ENCODE measurements around the gene ADAMTS19. TPM values are rescaled to one million over a fixed set of nuclear protein-coding genes. Genes with fewer than 3 reads are reported as not detected.
A peak's percentile ranks its signal among the peaks of the same experiment; 100 is the strongest.
"Not testable (repeated sequence)": the region's sequence is repeated elsewhere in the genome, so short reads cannot be mapped to it uniquely, and the experiment has no call there.

Gene ADAMTS19
- total RNA-seq, 1 experiment from 2014 or later = not detected

DNA sequence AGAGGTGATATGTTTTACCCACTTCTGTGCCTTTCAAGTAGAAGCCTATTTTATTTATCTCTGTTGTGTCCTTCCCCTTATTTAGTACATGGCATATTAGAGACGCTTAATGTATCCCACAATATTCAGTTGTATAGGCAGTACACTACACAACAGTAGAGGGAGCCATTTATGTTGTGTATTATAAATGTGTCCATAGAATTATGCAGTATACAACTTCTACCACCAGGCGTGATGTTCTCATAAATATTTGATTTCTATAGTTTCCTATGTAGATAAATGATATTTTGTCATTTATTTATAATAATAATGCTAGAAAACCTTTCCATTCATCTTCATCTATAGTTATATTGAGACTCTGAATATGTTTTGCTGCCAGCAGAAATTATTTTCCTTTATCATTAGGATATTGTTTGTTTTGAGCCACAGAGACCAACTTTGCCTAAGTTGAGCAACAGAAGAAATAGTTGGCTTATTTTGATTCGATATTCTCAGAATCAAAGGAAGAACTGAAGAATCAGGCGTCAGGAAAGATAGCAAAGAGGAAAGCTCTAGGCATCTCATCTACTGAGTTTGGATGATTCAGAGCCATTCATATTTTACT lies 81.7 kb downstream of the ADAMTS19 start:
- in situ Hi-C loops (cut with HindIII; ENCODE audit: low pct_unique_long_range_greater_than_20kb, low sequenced_read_pairs) = no loop called here
- peak; percentile 0 for DNase-seq (ENCODE audit: low read depth)

GRCh38 chr5:129547137-129547536 lies 87.0 kb downstream of the ADAMTS19 start:
- in situ Hi-C loops (cut with HindIII; ENCODE audit: low pct_unique_long_range_greater_than_20kb, low sequenced_read_pairs) = no loop called here
- no peak for DNase-seq (ENCODE audit: low read depth)

DNA sequence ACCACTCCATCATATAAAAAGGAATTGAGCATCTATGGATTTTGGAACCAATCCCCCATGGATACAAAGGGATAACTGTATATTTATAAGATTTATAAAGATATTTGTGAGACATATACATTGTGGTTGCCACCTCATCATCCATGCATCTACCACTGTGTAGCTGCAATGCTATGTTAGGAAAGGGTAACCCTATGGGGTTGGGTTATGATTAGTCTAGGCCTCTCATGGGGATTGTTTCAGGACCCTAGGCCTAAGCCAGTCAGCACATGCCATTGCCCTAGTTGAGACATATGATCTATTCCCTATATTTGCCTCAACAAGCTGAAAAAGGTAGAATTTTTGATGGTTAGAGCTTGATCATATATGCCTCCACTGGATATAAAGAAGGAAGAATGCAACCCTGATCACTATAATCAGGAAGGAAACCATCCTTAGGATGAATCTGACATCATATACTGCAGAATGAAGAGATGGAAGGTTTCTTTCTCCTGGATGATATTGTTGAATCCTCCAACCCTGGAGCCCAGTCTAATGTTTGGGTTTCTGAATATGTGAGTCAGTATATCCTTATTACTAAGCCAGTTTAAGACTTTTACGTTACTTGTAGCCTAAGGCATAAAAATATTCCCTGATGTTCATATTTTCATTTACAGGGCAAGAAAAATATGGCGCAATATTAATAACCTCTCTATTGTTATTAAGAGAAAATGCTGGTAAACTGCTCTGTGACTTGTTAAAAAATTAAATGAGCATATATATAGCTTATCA lies 94.2 kb downstream of the ADAMTS19 start:
- in situ Hi-C loops (cut with HindIII; ENCODE audit: low pct_unique_long_range_greater_than_20kb, low sequenced_read_pairs) = no loop called here
- DNase-seq (ENCODE audit: low read depth) = no peak

GRCh38 chr5:129563585-129563984 lies 103.5 kb downstream of the ADAMTS19 start:
- in situ Hi-C loops (cut with HindIII; ENCODE audit: low pct_unique_long_range_greater_than_20kb, low sequenced_read_pairs) = no loop called here
- no peak for DNase-seq (ENCODE audit: low read depth)

- no peak for DNase-seq (ENCODE audit: low read depth)
- in situ Hi-C loops (cut with HindIII; ENCODE audit: low pct_unique_long_range_greater_than_20kb, low sequenced_read_pairs) = no loop called here
These were observed 109.2 kb downstream of the ADAMTS19 start for GRCh38 chr5:129569295-129569694.

DNA sequence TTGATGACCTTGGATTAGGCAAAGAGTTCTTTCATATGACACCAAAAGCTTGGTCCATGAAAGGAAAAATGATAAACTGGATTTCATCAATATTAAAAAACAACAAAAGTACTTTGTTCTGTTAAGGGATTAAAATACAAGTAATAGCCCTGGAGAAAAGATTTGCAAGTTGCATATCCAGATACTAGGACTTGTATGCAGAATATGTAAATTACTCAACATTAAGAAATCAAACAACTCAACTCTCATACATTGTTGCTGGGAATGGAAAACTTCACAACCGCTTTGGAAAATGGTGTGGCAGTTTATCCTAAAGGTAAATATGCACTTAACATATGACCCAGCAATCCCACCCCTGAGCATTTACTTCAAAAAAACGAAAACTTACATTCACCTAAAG lies 112.0 kb downstream of the ADAMTS19 start:
- DNase-seq (ENCODE audit: low read depth) = no peak
- in situ Hi-C loops (cut with HindIII; ENCODE audit: low pct_unique_long_range_greater_than_20kb, low sequenced_read_pairs) = no loop called here

DNA sequence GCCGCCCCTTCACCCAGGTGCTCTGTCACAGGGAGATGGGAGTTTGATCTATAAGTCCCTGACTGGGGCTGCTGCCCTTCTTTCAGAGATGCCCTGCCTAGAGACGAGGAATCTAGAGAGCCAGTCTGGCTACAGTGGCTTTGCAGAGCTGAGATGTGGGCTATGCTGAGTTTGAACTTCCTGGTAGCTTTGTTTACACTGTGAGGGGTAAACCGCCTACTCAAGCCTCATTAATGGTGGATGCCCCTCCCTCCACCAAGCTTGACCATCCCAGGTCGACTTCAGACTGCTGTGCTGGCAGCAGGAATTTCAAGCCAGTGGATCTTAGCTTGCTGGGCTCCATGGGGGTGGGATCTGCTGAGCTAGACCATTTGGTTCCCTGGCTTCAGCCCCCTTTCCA lies 124.4 kb downstream of the ADAMTS19 start:
- DNase-seq (ENCODE audit: low read depth); in situ Hi-C loops (cut with HindIII; ENCODE audit: low pct_unique_long_range_greater_than_20kb, low sequenced_read_pairs): not testable (repeated sequence)

GRCh38 chr5:129591508-129592160 lies 131.5 kb downstream of the ADAMTS19 start:
- in situ Hi-C loops (cut with HindIII; ENCODE audit: low pct_unique_long_range_greater_than_20kb, low sequenced_read_pairs) = no loop called here
- DNase-seq (ENCODE audit: low read depth) = no peak

DNA sequence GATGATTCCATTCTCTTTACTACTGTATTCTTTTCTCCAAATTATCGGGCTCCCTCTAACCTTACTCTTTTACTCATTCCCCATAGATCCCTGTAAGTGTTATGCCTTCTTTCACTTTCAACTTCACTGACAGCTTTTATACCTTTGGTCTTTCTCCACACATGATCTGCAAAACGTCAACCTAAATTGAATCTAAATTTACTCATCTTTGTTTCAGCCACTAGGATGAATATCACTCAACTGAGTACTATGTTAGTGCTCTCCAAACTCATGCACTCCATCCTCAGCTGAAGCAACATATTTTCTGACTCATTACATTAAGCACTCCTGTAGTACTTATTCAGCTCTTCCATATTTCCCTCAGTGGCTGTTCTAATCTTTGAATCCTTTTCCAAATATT lies 133.4 kb downstream of the ADAMTS19 start:
- in situ Hi-C loops (cut with HindIII; ENCODE audit: low pct_unique_long_range_greater_than_20kb, low sequenced_read_pairs) = no loop called here

DNA sequence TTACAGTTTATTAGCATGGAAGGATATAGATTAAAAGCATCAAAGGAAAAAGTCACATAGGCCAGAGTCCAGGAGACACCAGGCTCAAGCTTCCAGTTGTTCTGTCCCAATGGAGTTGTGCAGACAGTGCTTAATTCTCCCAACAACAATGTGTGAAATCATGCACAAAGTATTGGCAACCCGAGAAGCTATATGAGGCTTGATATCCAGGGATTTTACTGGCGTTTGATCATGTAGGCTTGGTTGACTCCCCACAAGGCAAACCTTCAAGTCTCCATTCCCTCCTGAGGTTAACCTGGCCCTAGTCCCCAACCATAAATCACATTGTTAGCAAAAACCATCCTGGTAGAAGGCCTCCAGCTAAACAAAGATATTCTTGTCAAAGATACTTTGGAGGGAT lies 141.5 kb downstream of the ADAMTS19 start:
- DNase-seq (ENCODE audit: low read depth) = no peak
- in situ Hi-C loops (cut with HindIII; ENCODE audit: low pct_unique_long_range_greater_than_20kb, low sequenced_read_pairs) = no loop called here

More for the DNA sequence above, 133.4 kb downstream of the ADAMTS19 start:
- DNase-seq (ENCODE audit: low read depth) = no peak

GRCh38 chr5:129608350-129608749 lies 148.3 kb downstream of the ADAMTS19 start:
- in situ Hi-C loops (cut with HindIII; ENCODE audit: low pct_unique_long_range_greater_than_20kb, low sequenced_read_pairs) = no loop called here
- DNase-seq (ENCODE audit: low read depth) = no peak

- DNase-seq (ENCODE audit: low read depth) = no peak
- in situ Hi-C loops (cut with HindIII; ENCODE audit: low pct_unique_long_range_greater_than_20kb, low sequenced_read_pairs) = no loop called here
These were observed 149.6 kb downstream of the ADAMTS19 start for GRCh38 chr5:129609710-129610109.

DNA sequence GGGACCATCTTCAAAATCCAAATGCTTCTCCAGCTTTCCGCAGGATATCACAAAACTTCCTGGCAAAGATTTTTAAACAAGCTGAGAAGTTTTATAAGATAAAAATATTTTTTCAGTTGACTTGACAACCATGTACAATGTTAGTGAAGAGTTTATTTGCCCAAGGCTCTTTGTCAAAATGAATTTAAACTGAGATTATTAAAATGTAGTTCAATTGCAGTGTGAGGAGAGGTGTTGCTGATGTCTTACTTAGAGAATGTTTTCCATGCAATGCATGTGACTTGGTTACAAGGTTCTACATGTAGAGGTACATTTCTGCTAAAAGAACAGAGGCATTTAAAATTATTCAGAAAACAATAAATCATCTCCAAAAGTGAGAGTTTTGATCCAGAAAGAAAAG lies 156.4 kb downstream of the ADAMTS19 start:
- DNase-seq (ENCODE audit: low read depth) = no peak
- in situ Hi-C loops (cut with HindIII; ENCODE audit: low pct_unique_long_range_greater_than_20kb, low sequenced_read_pairs) = no loop called here

- DNase-seq (ENCODE audit: low read depth) = no peak
- in situ Hi-C loops (cut with HindIII; ENCODE audit: low pct_unique_long_range_greater_than_20kb, low sequenced_read_pairs) = no loop called here
These were observed 157.1 kb downstream of the ADAMTS19 start for GRCh38 chr5:129617206-129617605.

GRCh38 chr5:129619782-129620181 lies 159.7 kb downstream of the ADAMTS19 start:
- in situ Hi-C loops (cut with HindIII; ENCODE audit: low pct_unique_long_range_greater_than_20kb, low sequenced_read_pairs) = no loop called here
- DNase-seq (ENCODE audit: low read depth) = no peak

DNA sequence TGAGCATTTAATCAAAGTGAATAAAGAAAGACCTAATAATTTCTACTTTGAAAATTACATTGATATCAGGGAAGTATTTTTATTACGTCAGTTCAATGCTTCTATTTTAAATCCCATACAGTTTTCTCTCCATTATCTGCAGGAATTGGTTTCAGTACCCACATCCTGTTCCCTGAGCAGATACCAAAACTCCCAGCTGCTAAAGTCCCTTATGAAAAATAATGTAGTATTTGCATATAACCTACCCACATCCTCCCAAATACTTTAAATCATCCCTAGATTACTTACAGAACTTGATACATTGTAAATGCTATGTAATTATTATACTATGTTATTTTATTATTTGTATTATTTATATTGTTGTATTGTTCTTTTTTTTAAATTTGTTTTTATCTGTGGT lies 162.4 kb downstream of the ADAMTS19 start:
- DNase-seq (ENCODE audit: low read depth) = no peak
- in situ Hi-C loops (cut with HindIII; ENCODE audit: low pct_unique_long_range_greater_than_20kb, low sequenced_read_pairs) = no loop called here

DNA sequence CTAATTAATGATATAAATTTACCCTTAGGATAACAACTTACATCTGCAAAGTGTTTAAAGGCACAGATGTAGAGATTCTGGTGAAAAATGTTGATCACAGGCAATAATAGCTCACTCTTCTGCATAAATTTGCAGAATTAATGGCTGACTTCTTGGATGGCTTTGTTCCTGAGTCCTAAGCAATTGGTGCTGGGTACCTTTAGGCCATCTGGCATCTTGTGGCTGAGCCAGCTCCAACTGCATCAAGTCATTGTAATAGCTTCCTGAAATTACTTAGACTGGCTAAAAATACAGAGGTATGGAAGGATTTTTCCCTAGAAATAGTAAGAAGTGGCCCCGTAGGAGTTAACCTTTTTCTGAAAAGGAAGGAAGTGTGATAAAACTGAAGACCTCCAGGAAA lies 169.5 kb downstream of the ADAMTS19 start:
- DNase-seq (ENCODE audit: low read depth) = no peak
- in situ Hi-C loops (cut with HindIII; ENCODE audit: low pct_unique_long_range_greater_than_20kb, low sequenced_read_pairs) = no loop called here

GRCh38 chr5:129630101-129630500 lies 170.0 kb downstream of the ADAMTS19 start:
- in situ Hi-C loops (cut with HindIII; ENCODE audit: low pct_unique_long_range_greater_than_20kb, low sequenced_read_pairs) = no loop called here
- DNase-seq (ENCODE audit: low read depth) = no peak

DNA sequence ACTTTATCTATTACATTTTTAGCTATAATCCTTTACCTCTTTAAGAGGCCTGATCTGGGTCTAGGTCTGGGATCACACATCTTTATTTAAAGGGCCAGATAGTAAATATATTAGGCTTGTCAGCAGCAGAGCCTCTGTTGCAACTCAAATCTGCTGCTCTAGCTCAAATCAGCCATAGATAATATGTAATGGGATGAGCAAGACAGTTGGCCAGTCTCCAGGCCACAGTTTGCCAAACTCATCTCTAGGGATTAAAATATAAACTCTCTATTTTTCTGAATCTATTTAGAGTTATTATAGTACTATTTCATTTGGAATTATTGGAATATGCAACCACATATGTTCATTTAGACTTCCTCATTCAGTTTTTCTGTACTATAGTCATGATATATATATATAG lies 171.9 kb downstream of the ADAMTS19 start:
- in situ Hi-C loops (cut with HindIII; ENCODE audit: low pct_unique_long_range_greater_than_20kb, low sequenced_read_pairs) = no loop called here
- no peak for DNase-seq (ENCODE audit: low read depth)
